GM18520 (cell line): ENCODE results near the gene LCN15.
"Not testable (repeated sequence)": the region's sequence is repeated elsewhere in the genome, so short reads cannot be mapped to it uniquely, and the experiment has no call there.

Experiments used
- ATAC-seq: cut with Tn5 transposase; IDR thresholded peaks from one replicate; pipeline ENCODE4 v1.9.1; 2021; ENCODE audit not compliant: unreplicated experiment

The LCN15 gene

GRCh38 chr9:136756134-136756438 is 8.2 kb downstream of the LCN15 start:
- ATAC-seq = no peak

GRCh38 chr9:136755302-136756133 is 8.8 kb downstream of the LCN15 start:
- not testable (repeated sequence) for ATAC-seq

- ATAC-seq = no peak
Measured at GRCh38 chr9:136754626-136755301, 9.6 kb downstream of the LCN15 start.

- no peak for ATAC-seq
Measured at GRCh38 chr9:136754059-136754572, 10.2 kb downstream of the LCN15 start.

GRCh38 chr9:136753371-136754058 is 10.8 kb downstream of the LCN15 start:
- ATAC-seq = no peak

GRCh38 chr9:136751814-136752213 is 12.5 kb downstream of the LCN15 start:
- no peak for ATAC-seq

GRCh38 chr9:136751244-136751643 is 13.1 kb downstream of the LCN15 start:
- ATAC-seq = no peak

- ATAC-seq = no peak
Measured at GRCh38 chr9:136750526-136750925, 13.8 kb downstream of the LCN15 start.

- ATAC-seq = no peak
Measured at GRCh38 chr9:136748666-136749611, 15.4 kb downstream of the LCN15 start.

GRCh38 chr9:136748201-136748600 is 16.1 kb downstream of the LCN15 start, which contains the start of gene LCN6:
LCN6 (minus strand) TSS chr9:136748525; CDS start chr9:136748483, 42 bp downstream.
- ATAC-seq = no peak

GRCh38 chr9:136747161-136748060 is 16.9 kb downstream of the LCN15 start:
- ATAC-seq = no peak

GRCh38 chr9:136746621-136747020 is 17.7 kb downstream of the LCN15 start:
- no peak for ATAC-seq

- no peak for ATAC-seq
Measured at GRCh38 chr9:136746155-136746490, 18.2 kb downstream of the LCN15 start.

- ATAC-seq = no peak
Measured at GRCh38 chr9:136745389-136746154, 18.7 kb downstream of the LCN15 start.

- ATAC-seq = no peak
Measured at GRCh38 chr9:136744773-136745172, 19.5 kb downstream of the LCN15 start.

GRCh38 chr9:136743639-136744211 is 20.6 kb downstream of the LCN15 start:
- no peak for ATAC-seq

GRCh38 chr9:136742591-136743391 is 21.5 kb downstream of the LCN15 start, which contains the start of gene LCN10:
LCN10 (minus strand) TSS chr9:136742940; CDS start chr9:136742903, 37 bp downstream.
- no peak for ATAC-seq
